Fibroblast of lung (primary cell): Measurements from ENCODE around the gene HOXC6. TPM values are rescaled to one million over a fixed set of nuclear protein-coding genes. Genes with fewer than 3 reads are reported as not detected.

Experiments
- DNase-seq, 2 donors: peaks; one replicate each; pipeline versions ENCODE4 v3.0.0 to v3.0.0-alpha.2; 2010; ENCODE audit warnings: low read depth in 2 of 2
- H2AFZ ChIP-seq: 2 replicates; pipeline ENCODE4 v1.5.1; 2012; ENCODE audit warnings: low read length, control low read depth, inconsistent platforms
- H3K27ac ChIP-seq: 2 replicates; pipeline ENCODE4 v1.5.1; 2011; ENCODE audit warnings: low read length, control low read depth; ENCODE audit not compliant: insufficient read depth
- H3K27me3 ChIP-seq: 2 replicates; pipeline ENCODE4 v1.5.1; 2011; ENCODE audit warnings: mild to moderate bottlenecking, low read length; ENCODE audit not compliant: control insufficient read depth, insufficient read depth
- H3K36me3 ChIP-seq: 2 replicates; pipeline ENCODE4 v1.5.1; 2011; ENCODE audit warnings: low read length; ENCODE audit not compliant: control insufficient read depth, insufficient read depth
- H3K4me1 ChIP-seq: 2 replicates; pipeline ENCODE4 v1.5.1; 2011; ENCODE audit warnings: low read length; ENCODE audit not compliant: control insufficient read depth, insufficient read depth; ENCODE audit errors: extremely low read depth
- H3K4me2 ChIP-seq: 2 replicates; pipeline ENCODE4 v1.5.1; 2011; ENCODE audit warnings: low read length, control low read depth; ENCODE audit not compliant: insufficient read depth; ENCODE audit errors: extremely low read depth
- H3K4me3 ChIP-seq, 4 experiments: fragments of 200-600 bp in 1 of 4; sonication (generic) in 1 of 4; replicated peaks in 1 of 4; 2 replicates each; pipeline ENCODE4 v1.5.1; 2011 to 2016; ENCODE audit warnings: low read length in 4 of 4, low read depth in 3 of 4, mild to moderate bottlenecking in 3 of 4, control low read depth in 2 of 4, inconsistent platforms in 1 of 4, mixed read lengths in 1 of 4; ENCODE audit not compliant: insufficient read depth in 1 of 4; ENCODE audit errors: control extremely low read depth in 1 of 4
- H3K79me2 ChIP-seq: 2 replicates; pipeline ENCODE4 v1.5.1; 2012; ENCODE audit warnings: mild to moderate bottlenecking, low read length, inconsistent platforms; ENCODE audit not compliant: control insufficient read depth, insufficient read depth
- H3K9ac ChIP-seq: 2 replicates; pipeline ENCODE4 v1.5.1; 2011; ENCODE audit warnings: mild to moderate bottlenecking, low read length, control low read depth; ENCODE audit not compliant: insufficient read depth
- H3K9me3 ChIP-seq: 2 replicates; pipeline ENCODE4 v1.5.1; 2012; ENCODE audit warnings: low read depth, low read length; ENCODE audit not compliant: control insufficient read depth, insufficient read depth
- H4K20me1 ChIP-seq: 2 replicates; pipeline ENCODE4 v1.5.1; 2011; ENCODE audit warnings: low read length; ENCODE audit not compliant: control insufficient read depth, insufficient read depth; ENCODE audit errors: extremely low read depth
- CTCF ChIP-seq, 2 donors: IDR thresholded peaks in 1 of 2; conservative IDR thresholded peaks in 1 of 2; 1 replicate in 1 of 2; 2 replicates in 1 of 2; pipeline ENCODE4 v1.5.1; 2011 to 2012; ENCODE audit warnings: low read length in 2 of 2, control low read depth in 1 of 2, inconsistent platforms in 1 of 2, low read depth in 1 of 2, mild to moderate bottlenecking in 1 of 2
- EZH2 ChIP-seq: IDR thresholded peaks from 2 replicates; pipeline ENCODE4 v1.5.1; 2012; ENCODE audit warnings: low read length, control low read depth, mild to moderate bottlenecking; ENCODE audit errors: missing control alignments
- polyA plus RNA-seq, 2 donors: library from polyadenylated mRNA; depleted of rRNA in 1 of 2; stranded (reverse) in 1 of 2; unstranded in 1 of 2; fragments of >200 nt; gene quantifications; 2 replicates each; pipeline ENCODE4 v1.2.1, GENCODE V29; 2011 to 2012; ENCODE audit warnings: missing spikeins in 1 of 2
- total RNA-seq: library from RNA; depleted of rRNA; stranded (reverse); fragments of >200 nt; gene quantifications from 2 replicates; pipeline ENCODE4 v1.2.1, GENCODE V29; 2014

Gene HOXC6
- total and polyA plus RNA-seq, 2 donors (not counting 1 experiment from before 2014, with no cell fraction given), result 0.17 to 0.52 TPM

- no peaks in the 10 kb centered on the region for H3K79me2 ChIP-seq
- no peak overlapping the region for H3K27ac ChIP-seq
- no peak overlapping the region for H3K4me2 ChIP-seq
- no peak overlapping the region for H3K4me3 ChIP-seq
- no peak overlapping the region for H3K9ac ChIP-seq
- no peaks in the 10 kb centered on the region for H4K20me1 ChIP-seq
- no peak overlapping the region for H2AFZ ChIP-seq
- DNase-seq, result no peak
- H3K36me3 ChIP-seq, result no peaks in the 10 kb centered on the region
- peaks cover 4% of the 10 kb centered on the region for H3K27me3 ChIP-seq
- TF ChIP-seq EZH2 (no peak), CTCF (conservative IDR thresholded peaks at IDR 0.05 in 1 of 2, IDR thresholded peaks at IDR 0.05 in 1 of 2; ENCODE audit: low read depth in 1 of 2, low read length in 2 of 2) (no peak)
- no peaks in the 10 kb centered on the region for H3K4me1 ChIP-seq
- H3K9me3 ChIP-seq, result no peaks in the 10 kb centered on the region
These were observed 32.9 kb downstream of the HOXC6 start for GRCh38 chr12:54060975-54061778.

- DNase-seq, result no peak
- no peaks in the 10 kb centered on the region for H3K9me3 ChIP-seq
- no peak overlapping the region for H3K4me3 ChIP-seq
- H2AFZ ChIP-seq, result no peak overlapping the region
- no peak overlapping the region for H3K27ac ChIP-seq
- H3K4me1 ChIP-seq, result no peaks in the 10 kb centered on the region
- H3K27me3 ChIP-seq, result peaks cover 4% of the 10 kb centered on the region
- H3K36me3 ChIP-seq, result no peaks in the 10 kb centered on the region
- no peaks in the 10 kb centered on the region for H4K20me1 ChIP-seq
- no peak for TF ChIP-seq EZH2
- no peak for TF ChIP-seq CTCF (conservative IDR thresholded peaks at IDR 0.05 in 1 of 2, IDR thresholded peaks at IDR 0.05 in 1 of 2; ENCODE audit: low read depth in 1 of 2, low read length in 2 of 2)
- no peaks in the 10 kb centered on the region for H3K79me2 ChIP-seq
- H3K9ac ChIP-seq, result no peak overlapping the region
- no peak overlapping the region for H3K4me2 ChIP-seq
These were observed 37.4 kb downstream of the HOXC6 start for GRCh38 chr12:54065677-54066076.

GRCh38 chr12:54066408-54066807 lies 38.2 kb downstream of the HOXC6 start:
- TF ChIP-seq EZH2, result no peak
- no peak for TF ChIP-seq CTCF (conservative IDR thresholded peaks at IDR 0.05 in 1 of 2, IDR thresholded peaks at IDR 0.05 in 1 of 2; ENCODE audit: low read depth in 1 of 2, low read length in 2 of 2)
- Histone ChIP-seq H3K4me3 (no peak overlapping the region), H3K36me3 (no peaks in the 10 kb centered on the region), H3K9ac (no peak overlapping the region), H3K4me2 (no peak overlapping the region), H3K27me3 (peaks cover 4% of the 10 kb centered on the region), H3K27ac (no peak overlapping the region), H2AFZ (no peak overlapping the region), H3K9me3 (no peaks in the 10 kb centered on the region), H3K79me2 (no peaks in the 10 kb centered on the region), H4K20me1 (no peaks in the 10 kb centered on the region), H3K4me1 (no peaks in the 10 kb centered on the region)
- no peak for DNase-seq
